ENCODE results near the gene SULT1A2.

- no peak for TF ChIP-seq POLR2A (IDR thresholded peaks at IDR 0.05; ENCODE audit: low read length)
- no peak for TF ChIP-seq GATA1 (IDR thresholded peaks at IDR 0.05; ENCODE audit: low read depth, low read length)
These were observed 51.9 kb downstream of the SULT1A2 start for GRCh38 chr16:28544998-28545397.
